ENCODE measurements around the gene PIKFYVE.

The PIKFYVE gene

DNA sequence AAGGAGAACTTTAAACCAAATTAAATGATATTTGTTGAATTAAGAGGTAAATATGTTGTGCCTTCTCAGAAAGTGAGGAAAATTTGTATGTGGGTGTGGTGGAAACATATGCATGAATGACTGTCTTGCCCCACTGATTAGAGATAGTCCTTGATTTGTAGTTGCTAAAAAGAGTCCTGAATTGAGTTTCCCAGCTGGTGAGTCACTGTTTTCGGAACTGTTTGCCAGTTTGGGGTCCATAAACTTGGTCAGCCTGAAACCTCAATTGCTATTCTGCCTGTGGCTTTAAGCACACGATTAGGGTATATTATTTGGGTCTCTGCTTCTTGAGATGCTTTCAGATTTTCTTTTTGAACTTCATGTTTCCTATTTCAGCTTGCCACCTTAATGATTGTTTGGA is 53.3 kb downstream of the PIKFYVE start:
- H3K4me3 Mint-ChIP-seq: no peak overlapping the region
- H3K27ac Mint-ChIP-seq: peak overlapping the region; percentile 60

DNA sequence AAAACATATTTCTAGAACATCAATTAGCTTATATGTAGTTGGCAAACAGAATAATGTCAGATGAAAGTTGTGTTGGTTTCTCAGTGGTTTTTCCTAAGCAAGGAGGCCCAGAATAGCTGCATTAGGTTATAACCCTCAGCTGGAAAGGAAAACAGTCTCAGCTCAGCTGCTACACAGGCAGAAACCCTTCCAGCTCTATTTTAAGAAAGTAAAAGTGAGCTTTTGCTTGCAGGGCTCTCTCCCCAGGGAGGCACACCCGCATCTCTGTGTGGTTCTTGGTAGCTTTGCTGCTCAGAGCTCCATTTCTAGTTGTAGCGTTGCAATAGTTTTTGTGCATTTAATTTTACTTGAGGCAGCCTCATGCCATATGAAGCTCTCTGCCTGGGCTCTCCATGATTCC is 54.6 kb downstream of the PIKFYVE start:
- H3K27ac Mint-ChIP-seq: peak overlapping the region; percentile 48
- H3K4me1 Mint-ChIP-seq: peaks cover 8% of the 10 kb centered on the region
- no peaks in the 10 kb centered on the region for H3K27me3 Mint-ChIP-seq (ENCODE audit: low read depth, poor library complexity)
- DNase-seq: no peak
- TF ChIP-seq, protein P1, sequence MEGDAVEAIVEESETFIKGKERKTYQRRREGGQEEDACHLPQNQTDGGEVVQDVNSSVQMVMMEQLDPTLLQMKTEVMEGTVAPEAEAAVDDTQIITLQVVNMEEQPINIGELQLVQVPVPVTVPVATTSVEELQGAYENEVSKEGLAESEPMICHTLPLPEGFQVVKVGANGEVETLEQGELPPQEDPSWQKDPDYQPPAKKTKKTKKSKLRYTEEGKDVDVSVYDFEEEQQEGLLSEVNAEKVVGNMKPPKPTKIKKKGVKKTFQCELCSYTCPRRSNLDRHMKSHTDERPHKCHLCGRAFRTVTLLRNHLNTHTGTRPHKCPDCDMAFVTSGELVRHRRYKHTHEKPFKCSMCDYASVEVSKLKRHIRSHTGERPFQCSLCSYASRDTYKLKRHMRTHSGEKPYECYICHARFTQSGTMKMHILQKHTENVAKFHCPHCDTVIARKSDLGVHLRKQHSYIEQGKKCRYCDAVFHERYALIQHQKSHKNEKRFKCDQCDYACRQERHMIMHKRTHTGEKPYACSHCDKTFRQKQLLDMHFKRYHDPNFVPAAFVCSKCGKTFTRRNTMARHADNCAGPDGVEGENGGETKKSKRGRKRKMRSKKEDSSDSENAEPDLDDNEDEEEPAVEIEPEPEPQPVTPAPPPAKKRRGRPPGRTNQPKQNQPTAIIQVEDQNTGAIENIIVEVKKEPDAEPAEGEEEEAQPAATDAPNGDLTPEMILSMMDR (IDR thresholded peaks at IDR 0.05): no peak
- peaks cover 4% of the 10 kb centered on the region for H3K9me3 Mint-ChIP-seq
- H3K36me3 Mint-ChIP-seq (ENCODE audit: low read depth): peaks cover 75% of the 10 kb centered on the region
- H3K4me3 Mint-ChIP-seq: no peak overlapping the region

More for the DNA sequence above, 53.3 kb downstream of the PIKFYVE start:
- peaks cover 74% of the 10 kb centered on the region for H3K36me3 Mint-ChIP-seq (ENCODE audit: low read depth)
- no peak for DNase-seq
- TF ChIP-seq, protein P1 (IDR thresholded peaks at IDR 0.05): no peak
- H3K9me3 Mint-ChIP-seq: peaks cover 7% of the 10 kb centered on the region
- no peaks in the 10 kb centered on the region for H3K27me3 Mint-ChIP-seq (ENCODE audit: low read depth, poor library complexity)
- H3K4me1 Mint-ChIP-seq: peaks cover 8% of the 10 kb centered on the region

DNA sequence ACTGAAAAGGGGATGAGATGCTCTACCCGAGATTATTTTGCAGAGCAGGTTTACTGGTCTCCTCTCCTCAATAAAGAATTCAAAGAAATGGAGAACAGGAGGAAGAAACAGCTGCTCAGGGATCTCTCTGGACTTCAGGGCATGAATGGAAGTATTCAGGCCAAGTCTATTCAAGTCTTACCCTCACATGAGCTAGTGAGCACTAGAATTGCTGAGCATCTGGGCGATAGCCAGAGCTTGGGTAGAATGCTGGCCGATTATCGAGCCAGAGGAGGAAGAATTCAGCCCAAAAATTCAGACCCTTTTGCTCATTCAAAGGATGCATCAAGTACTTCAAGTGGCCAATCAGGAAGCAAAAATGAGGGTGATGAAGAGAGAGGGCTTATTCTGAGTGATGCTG is 60.0 kb downstream of the PIKFYVE start:
- H3K4me3 Mint-ChIP-seq: no peak overlapping the region
- TF ChIP-seq, protein P1 (IDR thresholded peaks at IDR 0.05): no peak
- H3K36me3 Mint-ChIP-seq (ENCODE audit: low read depth): peaks cover 69% of the 10 kb centered on the region
- no peaks in the 10 kb centered on the region for H3K9me3 Mint-ChIP-seq
- no peaks in the 10 kb centered on the region for H3K27me3 Mint-ChIP-seq (ENCODE audit: low read depth, poor library complexity)
- no peak overlapping the region for H3K27ac Mint-ChIP-seq
- H3K4me1 Mint-ChIP-seq: no peaks in the 10 kb centered on the region
- DNase-seq: no peak

DNA sequence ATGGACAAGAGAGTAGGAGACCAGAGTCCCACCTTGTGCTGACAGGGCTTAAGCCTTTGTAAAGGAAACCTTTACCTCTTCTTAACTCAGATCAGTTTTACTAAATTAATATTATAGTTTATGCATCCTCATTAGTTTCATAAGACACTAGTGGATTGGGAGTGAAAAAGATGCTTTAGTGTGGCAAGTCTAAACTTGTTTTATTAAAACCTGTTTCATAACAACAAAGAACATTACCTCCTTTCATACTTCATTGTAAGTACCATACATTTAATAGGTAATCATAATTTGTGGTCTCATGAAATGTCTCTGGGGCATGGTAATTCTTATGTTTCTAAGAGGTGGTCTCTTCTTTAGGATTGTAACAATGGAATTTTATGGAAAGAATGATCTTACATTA is 63.4 kb downstream of the PIKFYVE start:
- Mint-ChIP-seq H3K9me3 (no peaks in the 10 kb centered on the region), H3K4me1 (no peaks in the 10 kb centered on the region), H3K27ac (no peak overlapping the region), H3K4me3 (no peak overlapping the region), H3K27me3 (ENCODE audit: low read depth, poor library complexity) (no peaks in the 10 kb centered on the region), H3K36me3 (ENCODE audit: low read depth) (peaks cover 55% of the 10 kb centered on the region)
- TF ChIP-seq, protein P1 (IDR thresholded peaks at IDR 0.05): no peak
- DNase-seq: no peak

DNA sequence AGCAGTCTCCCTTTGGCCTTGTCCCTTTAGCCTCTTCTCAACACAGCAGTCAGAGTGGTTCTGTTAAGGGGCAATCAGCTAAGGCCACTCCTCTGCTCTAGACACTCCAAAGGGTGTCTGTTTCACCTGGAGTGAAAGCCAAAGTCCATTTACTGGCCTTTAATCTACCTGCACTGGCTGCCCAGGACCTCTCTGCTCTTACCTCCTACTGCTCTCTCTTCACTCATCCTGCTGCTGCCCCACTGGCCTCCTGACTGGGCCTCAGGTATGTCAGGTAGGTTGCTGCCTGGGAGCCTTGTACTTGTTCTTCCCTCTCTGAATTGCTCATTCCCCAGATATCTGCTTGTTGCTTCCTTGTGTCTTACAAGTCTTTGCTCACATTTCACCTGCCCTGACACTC is 68.2 kb downstream of the PIKFYVE start:
- no peaks in the 10 kb centered on the region for H3K27me3 Mint-ChIP-seq (ENCODE audit: low read depth, poor library complexity)
- no peak for DNase-seq
- H3K9me3 Mint-ChIP-seq: no peaks in the 10 kb centered on the region
- TF ChIP-seq, protein P1 (IDR thresholded peaks at IDR 0.05): no peak
- H3K4me1 Mint-ChIP-seq: no peaks in the 10 kb centered on the region
- H3K27ac Mint-ChIP-seq: peak overlapping the region; percentile 2
- H3K36me3 Mint-ChIP-seq (ENCODE audit: low read depth): peaks cover 60% of the 10 kb centered on the region
- H3K4me3 Mint-ChIP-seq: no peak overlapping the region

DNA sequence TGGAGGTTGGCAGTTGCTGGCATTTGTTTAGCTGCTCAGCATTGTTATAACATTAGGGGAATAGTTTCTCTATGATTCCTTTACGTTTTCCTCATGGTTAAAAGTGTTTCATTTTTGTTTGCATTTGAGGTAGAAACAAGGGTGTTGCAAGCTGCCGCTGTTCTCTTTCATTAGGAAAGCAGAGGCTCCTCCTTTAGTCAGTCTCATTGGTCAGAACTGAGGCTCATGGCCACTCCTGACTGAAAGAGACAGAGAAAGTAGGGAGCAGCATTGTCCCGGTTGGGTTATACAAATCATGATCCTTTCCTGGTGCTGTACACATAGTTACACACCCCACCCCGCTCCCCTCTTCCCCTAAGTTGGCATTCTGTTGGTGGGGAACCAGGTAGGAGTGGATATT is 80.7 kb downstream of the PIKFYVE start:
- TF ChIP-seq, protein P1 (IDR thresholded peaks at IDR 0.05): no peak
- H3K4me3 Mint-ChIP-seq: no peak overlapping the region
- no peaks in the 10 kb centered on the region for H3K4me1 Mint-ChIP-seq
- H3K27ac Mint-ChIP-seq: no peak overlapping the region
- no peaks in the 10 kb centered on the region for H3K27me3 Mint-ChIP-seq (ENCODE audit: low read depth, poor library complexity)
- DNase-seq: no peak
- peaks cover 68% of the 10 kb centered on the region for H3K36me3 Mint-ChIP-seq (ENCODE audit: low read depth)
- no peaks in the 10 kb centered on the region for H3K9me3 Mint-ChIP-seq
